CD4-positive, alpha-beta T cell (primary cell): ENCODE data around the gene PPP1R15A. TPM values are rescaled to one million over a fixed set of nuclear protein-coding genes. Genes with fewer than 3 reads are reported as not detected.

Source experiments
- ATAC-seq: fragments of 200-7000 bp; cut with Tn5 transposase; one replicate; pipeline ENCODE4 v1.10.0; 2022; ENCODE audit warnings: mild to moderate bottlenecking; ENCODE audit not compliant: poor library complexity
- CTCF ChIA-PET: fragments of 350-600 bp; sonication (Branson Sonifier 250); formaldehyde crosslinking; loops from one replicate; lab custom pipeline; 2021; ENCODE audit warnings: antibody characterized with exemption, inconsistent platforms; lab: Charles Lee
- POLR2A ChIA-PET: fragments of 350-600 bp; sonication (Branson Sonifier 250); formaldehyde crosslinking; loops from one replicate; lab custom pipeline; 2021; ENCODE audit warnings: antibody characterized with exemption, inconsistent platforms; lab: Charles Lee
- DNase-seq, 14 experiments: peaks; one replicate each; pipeline ENCODE4 v3.0.0-alpha.2; 2013 to 2020; ENCODE audit warnings: mixed read lengths in 2 of 14
- H3K27ac ChIP-seq, 2 donors: one replicate each; pipeline versions ENCODE4 v1.5.1 to v1.7.0; 2013; ENCODE audit warnings: low read length in 2 of 2, low read depth in 1 of 2, mild to moderate bottlenecking in 1 of 2
- H3K27me3 ChIP-seq, 2 experiments: 1 replicate in 1 of 2; 2 replicates in 1 of 2; pipeline versions ENCODE4 v1.6.1 to v1.7.0; 2013; ENCODE audit warnings: low read length in 2 of 2, control low read depth in 1 of 2, mild to moderate bottlenecking in 1 of 2, moderate library complexity in 1 of 2; ENCODE audit not compliant: insufficient read depth in 2 of 2, control insufficient read depth in 1 of 2
- H3K36me3 ChIP-seq: one replicate; pipeline ENCODE4 v1.6.1; 2013; ENCODE audit warnings: low read length, control low read depth; ENCODE audit not compliant: insufficient read depth
- H3K4me1 ChIP-seq: one replicate; pipeline ENCODE4 v1.6.1; 2013; ENCODE audit warnings: low read length, control low read depth; ENCODE audit not compliant: insufficient read depth
- H3K4me3 ChIP-seq: one replicate; pipeline ENCODE4 v1.5.1; 2013; ENCODE audit warnings: mild to moderate bottlenecking, low read length, moderate library complexity
- H3K9me3 ChIP-seq, 2 experiments: 1 replicate in 1 of 2; 2 replicates in 1 of 2; pipeline versions ENCODE4 v1.6.1 to v1.7.0; 2013; ENCODE audit warnings: low read length in 2 of 2, mild to moderate bottlenecking in 2 of 2, control low read depth in 1 of 2, moderate library complexity in 1 of 2; ENCODE audit not compliant: control insufficient read depth in 1 of 2, insufficient read depth in 1 of 2
- H3K27ac Mint-ChIP-seq: one replicate; pipeline ENCODE4 v1.8.0; 2020; ENCODE audit warnings: mixed read lengths
- H3K27me3 Mint-ChIP-seq: one replicate; pipeline ENCODE4 v1.8.0; 2021; ENCODE audit warnings: mixed read lengths
- H3K36me3 Mint-ChIP-seq: one replicate; pipeline ENCODE4 v1.8.0; 2021; ENCODE audit warnings: low read depth, mixed read lengths
- H3K4me1 Mint-ChIP-seq: one replicate; pipeline ENCODE4 v1.8.0; 2021; ENCODE audit warnings: low read depth, mixed read lengths
- H3K4me3 Mint-ChIP-seq: one replicate; pipeline ENCODE4 v1.8.0; 2020; ENCODE audit warnings: mild to moderate bottlenecking, mixed read lengths
- H3K9me3 Mint-ChIP-seq: one replicate; pipeline ENCODE4 v1.8.0; 2020; ENCODE audit warnings: mixed read lengths
- CTCF ChIP-seq: fragments of 200-600 bp; IDR thresholded peaks from one replicate; pipeline ENCODE4 v1.8.0; 2022; ENCODE audit warnings: antibody characterized with exemption, mild to moderate bottlenecking
- intact Hi-C, 2 experiments: fragments of 100-400 bp; cut with DNase I in 1 of 2; cut with micrococcal nuclease in 1 of 2; formaldehyde crosslinking; loops; one replicate each; pipeline versions ENCODE4 v1.15.1 to v1.9.0; 2023 to 2025; cut with DNase I, micrococcal nuclease
- total RNA-seq, 174 experiments: library from RNA in 2 of 174; stranded (reverse) in 2 of 174; gene quantifications; one replicate each; pipeline ENCODE4 v1.2.3 and lab custom pipeline; 2021 to 2026

Gene PPP1R15A
- total RNA-seq, 2 experiments from 2014 or later, result 569 to 584 TPM

GRCh38 chr19:48859711-48860572 is 12.3 kb upstream of the PPP1R15A start:
- Histone ChIP-seq H3K4me1 (peaks cover 20% of the 10 kb centered on the region), H3K9me3 (no peaks in the 10 kb centered on the region), H3K36me3 (no peaks in the 10 kb centered on the region), H3K27ac (no peak overlapping the region), H3K27me3 (no peaks in the 10 kb centered on the region), H3K4me3 (peak overlapping the region; percentile 51)
- no peaks in the 10 kb centered on the region for H3K36me3 Mint-ChIP-seq
- no peaks in the 10 kb centered on the region for H3K9me3 Mint-ChIP-seq
- H3K4me1 Mint-ChIP-seq, result peaks cover 5% of the 10 kb centered on the region
- H3K27me3 Mint-ChIP-seq, result no peaks in the 10 kb centered on the region
- no peak for ATAC-seq
- H3K27ac Mint-ChIP-seq, result no peak overlapping the region
- H3K4me3 Mint-ChIP-seq, result peak overlapping the region; percentile 65
- ChIA-PET POLR2A (interaction anchor here (0.5 to 0.7 kb wide), 2 partner anchors 77 to 105 kb away, joined by 3 read pairs; no protein-coding TSS in a partner anchor), CTCF (interaction anchor here (1.8 kb wide), 1 partner anchor 15 kb away, joined by 7 read pairs; no protein-coding TSS in a partner anchor)
- intact Hi-C loops, result loop anchor here in 1 of 2 experiments (5.0 kb wide), 2 partner anchors 42 to 107 kb away; partner anchors contain the start of genes FTL and NUCB1
- DNase-seq, result peak in 1 of 14 experiments; percentile 58
- no peak for TF ChIP-seq CTCF

- POLR2A ChIA-PET, result no interaction called here
- Histone ChIP-seq H3K4me3 (no peak overlapping the region), H3K27ac (no peak overlapping the region), H3K36me3 (no peaks in the 10 kb centered on the region), H3K4me1 (peaks cover 20% of the 10 kb centered on the region), H3K27me3 (no peaks in the 10 kb centered on the region), H3K9me3 (no peaks in the 10 kb centered on the region)
- no peak overlapping the region for H3K4me3 Mint-ChIP-seq
- intact Hi-C loops, result no loop called here
- no peak for TF ChIP-seq CTCF
- no peak for DNase-seq
- no peaks in the 10 kb centered on the region for H3K27me3 Mint-ChIP-seq
- H3K9me3 Mint-ChIP-seq, result no peaks in the 10 kb centered on the region
- no peak overlapping the region for H3K27ac Mint-ChIP-seq
- CTCF ChIA-PET, result no interaction called here
- peaks cover 5% of the 10 kb centered on the region for H3K4me1 Mint-ChIP-seq
- no peak for ATAC-seq
- H3K36me3 Mint-ChIP-seq, result no peaks in the 10 kb centered on the region
These were observed 10.9 kb upstream of the PPP1R15A start for GRCh38 chr19:48861313-48861712.

GRCh38 chr19:48862827-48863226 is 9.4 kb upstream of the PPP1R15A start:
- ChIA-PET CTCF (interaction anchor here (1.1 kb wide), 1 partner anchor 108 kb away, joined by 3 read pairs; no protein-coding TSS in a partner anchor), POLR2A (no interaction called here)
- H3K9me3 ChIP-seq, result no peaks in the 10 kb centered on the region
- DNase-seq, result no peak
- no peaks in the 10 kb centered on the region for H3K9me3 Mint-ChIP-seq
- no peak overlapping the region for H3K27ac Mint-ChIP-seq
- no peaks in the 10 kb centered on the region for H3K27me3 Mint-ChIP-seq
- TF ChIP-seq CTCF, result no peak
- ATAC-seq, result no peak
- no peak overlapping the region for H3K27ac ChIP-seq
- no peaks in the 10 kb centered on the region for H3K36me3 Mint-ChIP-seq
- intact Hi-C loops, result no loop called here
- H3K4me3 ChIP-seq, result no peak overlapping the region
- H3K4me1 ChIP-seq, result peaks cover 20% of the 10 kb centered on the region
- H3K36me3 ChIP-seq, result no peaks in the 10 kb centered on the region
- peaks cover 5% of the 10 kb centered on the region for H3K4me1 Mint-ChIP-seq
- peaks cover 0 to 2% of the 10 kb centered on the region in 2 experiments for H3K27me3 ChIP-seq
- H3K4me3 Mint-ChIP-seq, result no peak overlapping the region
